EL (cell line): ENCODE measurements around the gene SNU13.
A peak's percentile ranks its signal among the peaks of the same experiment; 100 is the strongest.
"Not testable (repeated sequence)": the region's sequence is repeated elsewhere in the genome, so short reads cannot be mapped to it uniquely, and the experiment has no call there.

Source experiments
- DNase-seq: peaks from one replicate; pipeline ENCODE4 v3.0.0-alpha.2; 2016

Gene SNU13

GRCh38 chr22:41638748-41639147, 49.9 kb downstream of the SNU13 start:
- DNase-seq = no peak

GRCh38 chr22:41638124-41638523, 50.5 kb downstream of the SNU13 start:
- DNase-seq = no peak

GRCh38 chr22:41637623-41638022, 51.0 kb downstream of the SNU13 start:
- DNase-seq = not testable (repeated sequence)

- peak; percentile 60 for DNase-seq
Measured at GRCh38 chr22:41636467-41636866, 52.2 kb downstream of the SNU13 start.

- not testable (repeated sequence) for DNase-seq
Measured at GRCh38 chr22:41634610-41635009, 54.1 kb downstream of the SNU13 start.

- DNase-seq = not testable (repeated sequence)
Measured at GRCh38 chr22:41631615-41632014, 57.1 kb downstream of the SNU13 start.

- DNase-seq = not testable (repeated sequence)
Measured at GRCh38 chr22:41631115-41631514, 57.6 kb downstream of the SNU13 start.

GRCh38 chr22:41625577-41625976, 63.1 kb downstream of the SNU13 start:
- no peak for DNase-seq
